Measurements from ENCODE around the gene GPR156. TPM values are rescaled to one million over a fixed set of nuclear protein-coding genes. Genes with fewer than 3 reads are reported as not detected.

Gene GPR156
- total and polyA plus RNA-seq, 9 of the 15 experiments (the other 6 are each of a cell fraction or from before 2014, with no cell fraction given), result 0.07 to 0.14 (median 0.12) TPM; not detected in 5

GRCh38 chr3:120144267-120144666 lies 140.8 kb downstream of the GPR156 start (continued):
- no peak for TF ChIP-seq SIX5 (IDR thresholded peaks at IDR 0.05; ENCODE audit: borderline replicate concordance in 1 of 2, insufficient read depth in 1 of 2, low read depth in 1 of 2, low read length in 2 of 2)
- TF ChIP-seq SMARCA5 (IDR thresholded peaks at IDR 0.05), result no peak
- TF ChIP-seq RBM22 (IDR thresholded peaks at IDR 0.05; ENCODE audit: low read depth, low read length, poor library complexity, severe bottlenecking), result no peak
- no peak for TF ChIP-seq POLR3G (IDR thresholded peaks at IDR 0.05; ENCODE audit: extremely low read depth, insufficient read length, insufficient replicate concordance)

DNA sequence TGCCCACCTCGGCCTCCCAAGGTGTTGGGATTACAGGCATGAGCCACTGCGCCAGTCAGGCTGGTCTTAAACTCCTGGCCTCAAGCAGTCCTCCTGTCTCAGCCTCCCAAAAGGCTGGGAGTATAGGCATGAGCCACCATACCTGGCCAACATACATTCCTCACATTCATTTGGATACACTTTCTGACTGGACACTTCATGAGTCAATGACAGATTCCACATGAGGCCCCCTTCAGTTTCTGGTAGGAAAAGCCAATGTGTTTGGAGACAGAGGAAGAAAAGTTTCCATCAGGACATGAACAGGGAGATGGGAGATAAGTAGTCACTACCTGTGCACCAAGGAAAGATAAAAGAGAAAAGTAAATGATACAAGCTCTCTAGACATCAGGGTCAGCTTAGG lies 141.3 kb downstream of the GPR156 start:
- DNase-seq (ENCODE audit: extremely low read depth in 1 of 4, low spot score in 3 of 4) (no peak), ATAC-seq (no peak), FAIRE-seq (no peak)
- H3K4me2 ChIP-seq (ENCODE audit: insufficient read depth, low read length), result no peak overlapping the region
- TF ChIP-seq CAMTA2 (CRISPR knock-in tag; conservative IDR thresholded peaks at IDR 0.05), result no peak
- TF ChIP-seq RFX5 (IDR thresholded peaks at IDR 0.05; ENCODE audit: low read depth, low read length), result no peak
- no peak for TF ChIP-seq RBBP5 (IDR thresholded peaks at IDR 0.05; ENCODE audit: borderline replicate concordance, insufficient read depth, low read length, poor library complexity, severe bottlenecking)
- no peak for TF ChIP-seq ZNF695 (CRISPR knock-in tag; IDR thresholded peaks at IDR 0.05)
- no peak for TF ChIP-seq CHCHD3 (CRISPR knock-in tag; IDR thresholded peaks at IDR 0.05)
- no peak for TF ChIP-seq THRA (IDR thresholded peaks at IDR 0.05)
- TF ChIP-seq POLR2B (IDR thresholded peaks at IDR 0.05; ENCODE audit: low read depth, partially characterized antibody), result no peak
- TF ChIP-seq HMG20A (CRISPR knock-in tag; conservative IDR thresholded peaks at IDR 0.05), result no peak
- no peak for TF ChIP-seq SRSF1 (IDR thresholded peaks at IDR 0.05; ENCODE audit: low read depth, low read length)
- no peak for TF ChIP-seq ZNF224 (CRISPR knock-in tag; IDR thresholded peaks at IDR 0.05)
- TF ChIP-seq ZNF134 (CRISPR knock-in tag; conservative IDR thresholded peaks at IDR 0.05), result no peak
- no peak for TF ChIP-seq MCM7 (IDR thresholded peaks at IDR 0.05)
- no peak for TF ChIP-seq ESRRB (CRISPR knock-in tag; IDR thresholded peaks at IDR 0.05; ENCODE audit: borderline replicate concordance)
- no peak for TF ChIP-seq ZNF449 (CRISPR knock-in tag; IDR thresholded peaks at IDR 0.05)
- no peak for TF ChIP-seq MEIS2 (IDR thresholded peaks at IDR 0.05; ENCODE audit: partially characterized antibody)
- no peak for TF ChIP-seq NELFE (IDR thresholded peaks at IDR 0.05; ENCODE audit: insufficient read depth, insufficient read length)
- TF ChIP-seq SIRT6 (IDR thresholded peaks at IDR 0.05; ENCODE audit: low read depth, low read length), result no peak
- no peak for TF ChIP-seq HOXB6 (CRISPR knock-in tag; IDR thresholded peaks at IDR 0.05; ENCODE audit: borderline replicate concordance)
- intact Hi-C loops (cut with micrococcal nuclease), result no loop called here
- H3K79me2 ChIP-seq (ENCODE audit: control insufficient read depth, insufficient read depth, low read length), result no peaks in the 10 kb centered on the region
- in situ Hi-C loops (cut with MboI), result no loop called here
- H3K9ac ChIP-seq (ENCODE audit: insufficient read depth in 1 of 2, low read depth in 2 of 2, low read length in 2 of 2), result no peak overlapping the region
- H3K4me1 ChIP-seq (replicated peaks in 1 of 2; ENCODE audit: control insufficient read depth in 2 of 2, insufficient read depth in 2 of 2, low read length in 2 of 2), result no peaks in the 10 kb centered on the region
- H4K20me1 ChIP-seq (replicated peaks; ENCODE audit: control insufficient read depth, insufficient read depth, low read length), result no peaks in the 10 kb centered on the region
- H2AFZ ChIP-seq (ENCODE audit: low read depth, low read length), result no peak overlapping the region
- H3K9me1 ChIP-seq (ENCODE audit: control insufficient read depth, insufficient read depth, low read length), result no peaks in the 10 kb centered on the region
- H3K27me3 ChIP-seq (ENCODE audit: control insufficient read depth in 2 of 2, insufficient read depth in 2 of 2, low read length in 2 of 2), result no peaks in the 10 kb centered on the region
- BruUV-seq (replicated peaks), result no TSS peak
- 7% methylated on average over 2 of the region's 2 CpGs for WGBS (ENCODE audit: insufficient coverage, low coverage, missing lambda C conversion rate)
- no peaks in the 10 kb centered on the region for H3K36me3 ChIP-seq (ENCODE audit: control insufficient read depth, insufficient read depth, low read length)
- ChIA-PET POLR2A (no interaction called here), CTCF (ENCODE audit: low intra/inter-chr PET ratio) (no interaction called here)
- no peak overlapping the region for H3K27ac ChIP-seq (ENCODE audit: extremely low read depth, low read depth, low read length)
- no peak overlapping the region for H3K4me3 ChIP-seq
- no peaks in the 10 kb centered on the region for H3K9me3 ChIP-seq (replicated peaks; ENCODE audit: control insufficient read depth, insufficient read depth, low read depth, low read length)

Data from K562 (cell line).